COLO829 (cell line): Measurements from ENCODE around the gene BMPR2.
"Not testable (repeated sequence)": the region's sequence is repeated elsewhere in the genome, so short reads cannot be mapped to it uniquely, and the experiment has no call there.

ENCODE experiments used
- DNase-seq: peaks from one replicate; pipeline ENCODE4 v3.0.0; 2012; ENCODE audit warnings: low spot score

BMPR2 gene

GRCh38 chr2:202382684-202383083 lies 6.6 kb downstream of the BMPR2 start:
- no peak for DNase-seq

GRCh38 chr2:202386495-202386894 lies 10.4 kb downstream of the BMPR2 start:
- DNase-seq, result not testable (repeated sequence)

GRCh38 chr2:202387608-202388342 lies 11.6 kb downstream of the BMPR2 start:
- DNase-seq, result no peak

- DNase-seq, result no peak
These were observed 24.8 kb downstream of the BMPR2 start for GRCh38 chr2:202400941-202401340.

GRCh38 chr2:202405798-202406197 lies 29.7 kb downstream of the BMPR2 start:
- no peak for DNase-seq

GRCh38 chr2:202406445-202406978 lies 30.4 kb downstream of the BMPR2 start:
- no peak for DNase-seq

- DNase-seq, result no peak
These were observed 32.5 kb downstream of the BMPR2 start for GRCh38 chr2:202408546-202409140.

- no peak for DNase-seq
These were observed 34.0 kb downstream of the BMPR2 start for GRCh38 chr2:202410092-202410491.

- DNase-seq, result no peak
These were observed 35.0 kb downstream of the BMPR2 start for GRCh38 chr2:202411097-202411496.

- DNase-seq, result no peak
These were observed 41.9 kb downstream of the BMPR2 start for GRCh38 chr2:202418027-202418426.

GRCh38 chr2:202418511-202418910 lies 42.4 kb downstream of the BMPR2 start:
- DNase-seq, result no peak

- no peak for DNase-seq
These were observed 47.0 kb downstream of the BMPR2 start for GRCh38 chr2:202423139-202423538.

GRCh38 chr2:202425036-202425435 lies 48.9 kb downstream of the BMPR2 start:
- DNase-seq, result no peak

- DNase-seq, result no peak
These were observed 50.6 kb downstream of the BMPR2 start for GRCh38 chr2:202426751-202427150.

GRCh38 chr2:202429164-202429980 lies 53.2 kb downstream of the BMPR2 start:
- DNase-seq, result no peak

GRCh38 chr2:202432776-202433175 lies 56.6 kb downstream of the BMPR2 start:
- DNase-seq, result no peak

GRCh38 chr2:202434472-202434871 lies 58.3 kb downstream of the BMPR2 start:
- DNase-seq, result no peak

GRCh38 chr2:202436626-202437025 lies 60.5 kb downstream of the BMPR2 start:
- DNase-seq, result no peak

GRCh38 chr2:202440117-202440516 lies 64.0 kb downstream of the BMPR2 start:
- DNase-seq, result not testable (repeated sequence)

GRCh38 chr2:202442882-202443281 lies 66.8 kb downstream of the BMPR2 start:
- DNase-seq, result no peak

GRCh38 chr2:202444000-202444399 lies 67.9 kb downstream of the BMPR2 start:
- DNase-seq, result no peak

GRCh38 chr2:202449344-202449743 lies 73.2 kb downstream of the BMPR2 start:
- no peak for DNase-seq

- DNase-seq, result no peak
These were observed 74.7 kb downstream of the BMPR2 start for GRCh38 chr2:202450785-202451184.
